B cell (primary cell): ENCODE results near the gene ZFP3. TPM values are rescaled to one million over a fixed set of nuclear protein-coding genes. Genes with fewer than 3 reads are reported as not detected.
A peak's percentile ranks its signal among the peaks of the same experiment; 100 is the strongest.
"Not testable (repeated sequence)": the region's sequence is repeated elsewhere in the genome, so short reads cannot be mapped to it uniquely, and the experiment has no call there.

ENCODE experiments used
- ATAC-seq: fragments of 200-7000 bp; cut with Tn5 transposase; one replicate; pipeline ENCODE4 v1.10.0; 2021; ENCODE audit warnings: low read depth, mild to moderate bottlenecking, moderate number of reproducible peaks, moderate library complexity
- CTCF ChIA-PET: fragments of 350-600 bp; sonication (Branson Sonifier 250); formaldehyde crosslinking; loops from one replicate; lab custom pipeline; 2021; ENCODE audit warnings: antibody characterized with exemption, inconsistent platforms; lab: Charles Lee
- POLR2A ChIA-PET: fragments of 350-600 bp; sonication (Branson Sonifier 250); formaldehyde crosslinking; loops from one replicate; lab custom pipeline; 2021; ENCODE audit warnings: antibody characterized with exemption; lab: Charles Lee
- DNase-seq: peaks from one replicate; pipeline ENCODE4 v3.0.0; 2013
- H2AFZ ChIP-seq: 2 replicates; pipeline ENCODE4 v1.6.1; 2012; ENCODE audit warnings: mild to moderate bottlenecking, low read depth, low read length; ENCODE audit not compliant: insufficient read depth, poor library complexity, severe bottlenecking
- H3K27ac ChIP-seq, 2 donors: 1 replicate in 1 of 2; 2 replicates in 1 of 2; pipeline ENCODE4 v1.5.1; 2012 to 2013; ENCODE audit warnings: low read length in 2 of 2, mild to moderate bottlenecking in 2 of 2, moderate library complexity in 1 of 2
- H3K27me3 ChIP-seq, 4 experiments: fragments of 200-600 bp in 1 of 4; sonication (generic) in 1 of 4; replicated peaks in 1 of 4; 1 replicate in 2 of 4; 2 replicates in 2 of 4; pipeline versions ENCODE4 v1.6.1 to v1.7.0; 2013 to 2016; ENCODE audit warnings: low read length in 3 of 4, mild to moderate bottlenecking in 2 of 4, mixed read lengths in 1 of 4, moderate library complexity in 1 of 4; ENCODE audit not compliant: insufficient read depth in 4 of 4, control insufficient read depth in 3 of 4; ENCODE audit errors: control extremely low read depth in 1 of 4
- H3K36me3 ChIP-seq, 2 experiments: replicated peaks in 1 of 2; 1 replicate in 1 of 2; 2 replicates in 1 of 2; pipeline versions ENCODE4 v1.6.1 to v1.7.1; 2013; ENCODE audit warnings: low read length in 1 of 2; ENCODE audit not compliant: insufficient read depth in 2 of 2, control insufficient read depth in 1 of 2; ENCODE audit errors: control extremely low read depth in 1 of 2, extremely low read depth in 1 of 2
- H3K4me1 ChIP-seq, 2 donors: fragments of 200-600 bp in 1 of 2; sonication (generic) in 1 of 2; 1 replicate in 1 of 2; 2 replicates in 1 of 2; pipeline versions ENCODE4 v1.5.1 to v1.6.1; 2013 to 2017; ENCODE audit warnings: low read length in 2 of 2; ENCODE audit not compliant: control insufficient read depth in 2 of 2, insufficient read depth in 2 of 2
- H3K4me2 ChIP-seq: replicated peaks from 2 replicates; pipeline ENCODE3; 2012; ENCODE audit warnings: mild to moderate bottlenecking, low read depth, low read length; ENCODE audit not compliant: poor library complexity, severe bottlenecking
- H3K4me3 ChIP-seq, 5 experiments: fragments of 200-600 bp in 1 of 5; sonication (generic) in 1 of 5; 1 replicate in 3 of 5; 2 replicates in 2 of 5; pipeline versions ENCODE4 v1.5.1 to v1.7.0; 2011 to 2016; ENCODE audit warnings: low read length in 4 of 5, mild to moderate bottlenecking in 4 of 5, low read depth in 2 of 5, control low read depth in 1 of 5, moderate library complexity in 1 of 5; ENCODE audit not compliant: insufficient read depth in 1 of 5; ENCODE audit errors: control extremely low read depth in 1 of 5, extremely low read depth in 1 of 5
- H3K79me2 ChIP-seq: fragments of 200-600 bp; sonication (generic); one replicate; pipeline ENCODE4 v1.6.0; 2016; ENCODE audit warnings: low read length; ENCODE audit not compliant: control insufficient read depth, insufficient read depth
- H3K9ac ChIP-seq: fragments of 200-600 bp; sonication (generic); 2 replicates; pipeline ENCODE4 v1.6.1; 2017; ENCODE audit warnings: mild to moderate bottlenecking, low read length, moderate library complexity
- H3K9me3 ChIP-seq, 3 donors: one replicate each; pipeline versions ENCODE4 v1.6.1 to v1.7.1; 2013; ENCODE audit warnings: low read length in 2 of 3; ENCODE audit not compliant: control insufficient read depth in 2 of 3, insufficient read depth in 1 of 3; ENCODE audit errors: control extremely low read depth in 1 of 3
- H4K20me1 ChIP-seq: 2 replicates; pipeline ENCODE4 v1.6.0; 2012; ENCODE audit warnings: mild to moderate bottlenecking, low read length; ENCODE audit not compliant: insufficient read depth, control insufficient read depth, poor library complexity, severe bottlenecking
- H3K27ac Mint-ChIP-seq: one replicate; pipeline ENCODE4 v1.8.0; 2021; ENCODE audit warnings: mixed read lengths
- H3K27me3 Mint-ChIP-seq: one replicate; pipeline ENCODE4 v1.8.0; 2021; ENCODE audit warnings: mixed read lengths
- H3K4me1 Mint-ChIP-seq: one replicate; pipeline ENCODE4 v1.8.0; 2021; ENCODE audit warnings: mixed read lengths
- H3K4me3 Mint-ChIP-seq: one replicate; pipeline ENCODE4 v1.8.0; 2021; ENCODE audit warnings: mixed read lengths
- H3K9me3 Mint-ChIP-seq: one replicate; pipeline ENCODE4 v1.8.0; 2022; ENCODE audit warnings: mixed read lengths; ENCODE audit not compliant: insufficient read depth
- CTCF ChIP-seq: fragments of 200-600 bp; IDR thresholded peaks from one replicate; pipeline ENCODE4 v1.8.0; 2022; ENCODE audit warnings: antibody characterized with exemption, mild to moderate bottlenecking
- EZH2 ChIP-seq: IDR thresholded peaks from 2 replicates; pipeline ENCODE4 v1.6.1; 2012; ENCODE audit warnings: borderline replicate concordance, low read depth, mild to moderate bottlenecking, moderate library complexity, low read length; ENCODE audit not compliant: insufficient read depth, poor library complexity, severe bottlenecking
- WGBS: methylation state at CpG from one replicate; pipeline ENCODE4 v1.1.5; 2013; ENCODE audit warnings: missing lambda C conversion rate; ENCODE audit not compliant: insufficient coverage; 5-methylcytosine and 5-hydroxymethylcytosine counted together
- intact Hi-C: fragments of 100-400 bp; cut with micrococcal nuclease; formaldehyde crosslinking; loops from one replicate; pipeline ENCODE4 v1.10.0; 2022
- polyA plus RNA-seq: library from polyadenylated mRNA; depleted of rRNA; stranded (reverse); fragments of >200 nt; gene quantifications from 2 replicates; pipeline ENCODE4 v1.2.3, GENCODE V29; 2012
- total RNA-seq, 2 donors: library from RNA; stranded (reverse); fragments of 120-200 nt in 1 of 2; gene quantifications; 1 replicate in 1 of 2; 2 replicates in 1 of 2; pipeline versions ENCODE4 v1.2.3 to v1.2.4, GENCODE V29; 2013 to 2022

The ZFP3 gene
- total and polyA plus RNA-seq, 2 donors (not counting 1 experiment from before 2014, with no cell fraction given) = 5.1 to 15.8 TPM

DNA sequence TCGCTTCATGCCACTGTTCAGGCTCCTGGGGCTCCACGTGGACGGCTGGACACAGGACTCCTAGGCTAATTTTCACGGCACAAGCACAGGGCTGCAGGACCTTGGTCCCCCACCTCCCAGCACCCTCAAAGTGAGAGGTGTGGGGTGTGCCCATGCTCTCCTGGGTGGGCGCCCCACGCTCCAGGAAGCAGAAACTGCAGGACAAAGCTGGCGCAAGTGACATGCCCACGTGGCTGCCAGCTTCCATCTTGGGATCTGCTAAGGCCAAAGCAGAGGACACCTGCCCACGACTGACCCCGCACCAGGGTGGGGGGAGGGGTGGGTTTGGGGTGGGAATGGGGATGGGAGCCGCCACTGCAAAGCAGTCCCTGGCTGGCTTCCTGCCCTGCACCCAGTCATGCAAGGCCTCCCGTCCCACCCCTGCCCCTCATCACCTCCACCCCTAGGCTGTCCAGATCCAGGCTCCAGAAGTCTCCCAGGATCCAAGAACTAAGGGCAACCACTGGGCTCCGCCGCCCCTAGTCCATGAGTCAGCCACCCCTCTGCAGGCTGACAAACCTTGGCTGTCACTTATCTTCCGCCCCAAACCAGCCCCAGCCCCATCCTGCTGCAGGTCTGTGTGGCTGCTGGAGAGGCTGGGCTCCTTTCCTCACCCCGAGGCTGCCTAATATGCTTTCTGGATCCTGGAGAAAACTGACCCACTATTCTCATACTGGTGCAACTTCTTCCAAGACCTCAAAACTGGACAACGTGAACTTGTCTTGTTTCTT is 48.6 kb downstream of the ZFP3 start:
- H3K4me3 ChIP-seq = no peak overlapping the region
- no peaks in the 10 kb centered on the region for H4K20me1 ChIP-seq
- peaks cover 0 to 16% (median 7%) of the 10 kb centered on the region in 4 experiments for H3K27me3 ChIP-seq
- peaks cover 0 to 9% (median 0%) of the 10 kb centered on the region in 3 donors for H3K9me3 ChIP-seq
- Mint-ChIP-seq H3K27ac (peak overlapping the region; percentile 3), H3K4me3 (no peak overlapping the region), H3K27me3 (peaks cover 26% of the 10 kb centered on the region), H3K9me3 (no peaks in the 10 kb centered on the region), H3K4me1 (peaks cover 8% of the 10 kb centered on the region)
- H3K36me3 ChIP-seq = no peaks in the 10 kb centered on the region
- ChIA-PET POLR2A (no interaction called here), CTCF (no interaction called here)
- ATAC-seq (no peak), DNase-seq (no peak)
- TF ChIP-seq CTCF (no peak), EZH2 (no peak)
- H3K4me1 ChIP-seq = peaks cover 7 to 10% of the 10 kb centered on the region in 2 donors
- no peaks in the 10 kb centered on the region for H3K79me2 ChIP-seq
- H3K9ac ChIP-seq = no peak overlapping the region
- H3K4me2 ChIP-seq = no peak overlapping the region
- no peak overlapping the region for H3K27ac ChIP-seq
- intact Hi-C loops = no loop called here
- no peak overlapping the region for H2AFZ ChIP-seq
- WGBS = 86% methylated on average over 8 of the region's 17 CpGs

GRCh38 chr17:5127910-5128309 is 49.6 kb downstream of the ZFP3 start:
- DNase-seq = no peak
- H4K20me1 ChIP-seq = no peaks in the 10 kb centered on the region
- no peaks in the 10 kb centered on the region for H3K9me3 Mint-ChIP-seq
- ATAC-seq = no peak
- peaks cover 0 to 5% of the 10 kb centered on the region in 2 donors for H3K4me1 ChIP-seq
- peaks cover 0 to 11% (median 4%) of the 10 kb centered on the region in 4 experiments for H3K27me3 ChIP-seq
- H3K4me3 Mint-ChIP-seq = no peak overlapping the region
- no peak for TF ChIP-seq CTCF
- TF ChIP-seq EZH2 = no peak
- 88% methylated on average over 3 of the region's 4 CpGs for whole genome bisulfite sequencing
- peaks cover 23% of the 10 kb centered on the region for H3K27me3 Mint-ChIP-seq
- no peaks in the 10 kb centered on the region for H3K36me3 ChIP-seq
- peaks cover 4% of the 10 kb centered on the region for H3K4me1 Mint-ChIP-seq
- H3K27ac ChIP-seq = no peak overlapping the region
- H3K27ac Mint-ChIP-seq = no peak overlapping the region
- no peak overlapping the region for H3K4me2 ChIP-seq
- CTCF ChIA-PET = interaction anchor here (0.6 kb wide), 1 partner anchor 49 kb away, joined by 3 read pairs; no protein-coding TSS in a partner anchor
- no peak overlapping the region for H3K9ac ChIP-seq
- POLR2A ChIA-PET = no interaction called here
- H2AFZ ChIP-seq = no peak overlapping the region
- peaks cover 0 to 6% (median 0%) of the 10 kb centered on the region in 3 donors for H3K9me3 ChIP-seq
- intact Hi-C loops = no loop called here
- H3K79me2 ChIP-seq = no peaks in the 10 kb centered on the region
- H3K4me3 ChIP-seq = no peak overlapping the region

DNA sequence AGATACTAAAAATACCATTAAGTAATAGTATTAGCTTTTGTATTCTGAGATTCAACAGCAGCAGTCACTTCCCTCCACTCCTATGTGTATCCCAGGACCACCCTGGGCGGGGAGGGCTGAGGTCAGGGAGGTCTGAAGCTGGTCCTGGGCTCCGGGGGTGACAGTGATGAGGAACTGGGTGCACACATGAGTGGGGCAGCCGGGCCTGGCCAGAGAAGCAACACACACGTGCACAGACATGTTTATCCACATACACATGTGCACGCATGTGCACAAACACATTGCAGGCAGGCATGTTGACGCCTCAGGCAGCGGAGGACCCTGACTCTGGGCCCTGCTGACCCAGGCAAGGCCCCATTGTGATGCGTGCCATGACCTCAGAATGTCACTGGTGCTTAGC is 50.1 kb downstream of the ZFP3 start:
- whole genome bisulfite sequencing = 81% methylated on average over 6 of the region's 8 CpGs
- ATAC-seq = not testable (repeated sequence)

More for the DNA sequence above, 50.1 kb downstream of the ZFP3 start:
- H3K4me1 ChIP-seq, H3K79me2 ChIP-seq, H3K27ac Mint-ChIP-seq, H3K4me3 ChIP-seq, H3K4me3 Mint-ChIP-seq, H3K9me3 ChIP-seq, H3K4me2 ChIP-seq, H3K9ac ChIP-seq, H3K27me3 ChIP-seq, intact Hi-C loops, H2AFZ ChIP-seq, H4K20me1 ChIP-seq, H3K27ac ChIP-seq, H3K9me3 Mint-ChIP-seq, H3K4me1 Mint-ChIP-seq, POLR2A ChIA-PET, H3K36me3 ChIP-seq, DNase-seq: not testable (repeated sequence)
- peaks cover 23% of the 10 kb centered on the region for H3K27me3 Mint-ChIP-seq
- CTCF ChIA-PET = interaction anchor here (0.6 kb wide), 1 partner anchor 49 kb away, joined by 3 read pairs; no protein-coding TSS in a partner anchor
